ENCODE results near the gene PLCL1.

The PLCL1 gene

DNA sequence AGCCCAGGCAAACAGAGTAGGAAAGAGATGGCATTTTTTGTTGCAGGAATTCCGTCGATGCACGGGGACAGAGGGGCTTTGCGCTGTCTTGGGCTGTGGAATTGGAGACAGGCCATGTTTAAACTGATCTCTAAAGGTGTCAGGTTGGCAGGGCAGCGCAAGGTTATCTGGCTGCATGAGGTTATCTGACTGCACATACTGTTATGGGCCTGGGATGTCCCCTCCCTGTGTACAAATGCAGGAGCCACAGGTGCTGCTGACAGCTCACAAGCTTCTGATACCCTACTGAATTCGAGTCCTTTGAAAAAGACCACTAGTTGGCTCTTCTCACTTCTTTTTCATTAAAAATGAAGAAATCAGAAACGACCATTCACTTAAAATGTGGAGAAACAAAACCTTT, 255.4 kb downstream of the PLCL1 start:
- ATAC-seq: no peak
- TF ChIP-seq ZC3H10 (CRISPR knock-in tag; IDR thresholded peaks at IDR 0.05): no peak
- TF ChIP-seq CSRNP3 (CRISPR knock-in tag; IDR thresholded peaks at IDR 0.05): no peak
- no peak for TF ChIP-seq CSDC2 (CRISPR knock-in tag; IDR thresholded peaks at IDR 0.05)
- no peak for TF ChIP-seq ESRRG (CRISPR knock-in tag; IDR thresholded peaks at IDR 0.05)
- no peak for TF ChIP-seq RARB (CRISPR knock-in tag; IDR thresholded peaks at IDR 0.05)
- TF ChIP-seq GLIS3 (CRISPR knock-in tag; IDR thresholded peaks at IDR 0.05): no peak
- TF ChIP-seq ZNF8 (CRISPR knock-in tag; IDR thresholded peaks at IDR 0.05): no peak
- no peak for TF ChIP-seq ZNF565 (CRISPR knock-in tag; conservative IDR thresholded peaks at IDR 0.05; ENCODE audit: low read depth)

GRCh38 chr2:198060277-198060676, 255.9 kb downstream of the PLCL1 start:
- ATAC-seq: no peak
- TF ChIP-seq, protein P1, sequence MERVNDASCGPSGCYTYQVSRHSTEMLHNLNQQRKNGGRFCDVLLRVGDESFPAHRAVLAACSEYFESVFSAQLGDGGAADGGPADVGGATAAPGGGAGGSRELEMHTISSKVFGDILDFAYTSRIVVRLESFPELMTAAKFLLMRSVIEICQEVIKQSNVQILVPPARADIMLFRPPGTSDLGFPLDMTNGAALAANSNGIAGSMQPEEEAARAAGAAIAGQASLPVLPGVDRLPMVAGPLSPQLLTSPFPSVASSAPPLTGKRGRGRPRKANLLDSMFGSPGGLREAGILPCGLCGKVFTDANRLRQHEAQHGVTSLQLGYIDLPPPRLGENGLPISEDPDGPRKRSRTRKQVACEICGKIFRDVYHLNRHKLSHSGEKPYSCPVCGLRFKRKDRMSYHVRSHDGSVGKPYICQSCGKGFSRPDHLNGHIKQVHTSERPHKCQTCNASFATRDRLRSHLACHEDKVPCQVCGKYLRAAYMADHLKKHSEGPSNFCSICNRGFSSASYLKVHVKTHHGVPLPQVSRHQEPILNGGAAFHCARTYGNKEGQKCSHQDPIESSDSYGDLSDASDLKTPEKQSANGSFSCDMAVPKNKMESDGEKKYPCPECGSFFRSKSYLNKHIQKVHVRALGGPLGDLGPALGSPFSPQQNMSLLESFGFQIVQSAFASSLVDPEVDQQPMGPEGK (CRISPR knock-in tag; IDR thresholded peaks at IDR 0.05; ENCODE audit: borderline replicate concordance): no peak
- no peak for TF ChIP-seq CSRNP3 (CRISPR knock-in tag; IDR thresholded peaks at IDR 0.05)
- no peak for TF ChIP-seq ZNF70 (CRISPR knock-in tag; IDR thresholded peaks at IDR 0.05)
- no peak for TF ChIP-seq ESRRG (CRISPR knock-in tag; IDR thresholded peaks at IDR 0.05)
- TF ChIP-seq POU6F1 (CRISPR knock-in tag; IDR thresholded peaks at IDR 0.05; ENCODE audit: borderline replicate concordance, low read depth): no peak
- TF ChIP-seq ZC3H10 (CRISPR knock-in tag; IDR thresholded peaks at IDR 0.05): no peak
- TF ChIP-seq ZNF8 (CRISPR knock-in tag; IDR thresholded peaks at IDR 0.05): no peak
- TF ChIP-seq ZNF565 (CRISPR knock-in tag; conservative IDR thresholded peaks at IDR 0.05; ENCODE audit: low read depth): no peak

DNA sequence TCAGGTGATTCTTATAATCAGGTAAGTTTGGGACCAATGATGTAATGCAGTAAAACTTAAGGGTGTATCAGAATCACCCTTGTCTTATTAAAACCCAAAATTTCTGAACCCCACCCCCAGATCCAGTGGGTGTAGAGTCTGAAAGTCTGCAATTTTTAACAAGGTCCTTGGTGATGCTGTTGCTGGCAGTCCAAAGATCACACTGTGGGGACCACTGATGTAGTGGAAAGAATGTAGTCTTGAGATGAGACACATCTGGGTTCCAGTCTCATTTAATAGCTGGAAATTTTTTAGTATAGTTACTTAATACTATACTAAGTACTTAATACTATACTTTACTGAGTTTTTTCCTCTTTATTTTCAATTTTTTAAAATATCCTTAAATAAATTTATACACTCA, 258.4 kb downstream of the PLCL1 start:
- TF ChIP-seq ZFP30 (CRISPR knock-in tag; IDR thresholded peaks at IDR 0.05) (no peak), ZNF8 (CRISPR knock-in tag; IDR thresholded peaks at IDR 0.05) (no peak), ZNF70 (CRISPR knock-in tag; IDR thresholded peaks at IDR 0.05) (no peak)
- ATAC-seq: no peak

- ATAC-seq: no peak
- TF ChIP-seq RARB (CRISPR knock-in tag; IDR thresholded peaks at IDR 0.05) (no peak), ESRRG (CRISPR knock-in tag; IDR thresholded peaks at IDR 0.05) (no peak), PPARA (CRISPR knock-in tag; IDR thresholded peaks at IDR 0.05; ENCODE audit: borderline replicate concordance) (no peak), ISL1 (CRISPR knock-in tag; IDR thresholded peaks at IDR 0.05) (no peak), CSRNP3 (CRISPR knock-in tag; IDR thresholded peaks at IDR 0.05) (no peak), SNAI2 (CRISPR knock-in tag; IDR thresholded peaks at IDR 0.05) (no peak), ZC3H10 (CRISPR knock-in tag; IDR thresholded peaks at IDR 0.05) (no peak), ZFP30 (CRISPR knock-in tag; IDR thresholded peaks at IDR 0.05) (no peak), ZNF8 (CRISPR knock-in tag; IDR thresholded peaks at IDR 0.05) (no peak), ARNTL (CRISPR knock-in tag; IDR thresholded peaks at IDR 0.05; ENCODE audit: borderline replicate concordance, low read depth) (no peak)
Measured at GRCh38 chr2:198063242-198063641, 258.8 kb downstream of the PLCL1 start.

DNA sequence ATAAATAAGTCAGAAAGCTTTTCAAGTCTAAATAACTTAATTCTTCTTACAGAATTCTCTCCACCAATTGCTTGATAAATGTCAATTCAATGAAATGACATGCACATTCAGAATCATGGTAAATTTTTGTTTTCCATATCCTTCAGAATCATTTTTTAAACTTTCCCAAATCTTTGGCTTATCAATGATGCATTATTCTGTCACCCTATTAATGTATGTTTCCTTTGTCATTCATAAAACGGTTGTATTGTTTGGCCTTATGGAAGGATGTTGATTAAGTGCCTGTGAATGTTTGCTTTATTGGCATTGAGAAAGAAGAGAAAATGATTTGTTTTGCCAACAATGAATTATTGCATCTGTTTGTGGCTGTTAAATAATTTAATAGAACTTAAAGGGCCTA, 260.9 kb downstream of the PLCL1 start:
- ATAC-seq: no peak
- TF ChIP-seq SNAI2 (CRISPR knock-in tag; IDR thresholded peaks at IDR 0.05) (no peak), CSDC2 (CRISPR knock-in tag; IDR thresholded peaks at IDR 0.05) (no peak), ZC3H10 (CRISPR knock-in tag; IDR thresholded peaks at IDR 0.05) (no peak), PPARA (CRISPR knock-in tag; IDR thresholded peaks at IDR 0.05; ENCODE audit: borderline replicate concordance) (no peak)
- TF ChIP-seq, protein P2, sequence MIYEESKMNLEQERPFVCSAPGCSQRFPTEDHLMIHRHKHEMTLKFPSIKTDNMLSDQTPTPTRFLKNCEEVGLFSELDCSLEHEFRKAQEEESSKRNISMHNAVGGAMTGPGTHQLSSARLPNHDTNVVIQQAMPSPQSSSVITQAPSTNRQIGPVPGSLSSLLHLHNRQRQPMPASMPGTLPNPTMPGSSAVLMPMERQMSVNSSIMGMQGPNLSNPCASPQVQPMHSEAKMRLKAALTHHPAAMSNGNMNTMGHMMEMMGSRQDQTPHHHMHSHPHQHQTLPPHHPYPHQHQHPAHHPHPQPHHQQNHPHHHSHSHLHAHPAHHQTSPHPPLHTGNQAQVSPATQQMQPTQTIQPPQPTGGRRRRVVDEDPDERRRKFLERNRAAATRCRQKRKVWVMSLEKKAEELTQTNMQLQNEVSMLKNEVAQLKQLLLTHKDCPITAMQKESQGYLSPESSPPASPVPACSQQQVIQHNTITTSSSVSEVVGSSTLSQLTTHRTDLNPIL (CRISPR knock-in tag; IDR thresholded peaks at IDR 0.05; ENCODE audit: low read depth): no peak
- TF ChIP-seq, protein P1 (CRISPR knock-in tag; IDR thresholded peaks at IDR 0.05; ENCODE audit: borderline replicate concordance): no peak

Data from SK-N-SH treated with all-trans-retinoic acid at 6 μM for 48 hours (cell line).